ENCODE measurements around the gene PHF5A.

GRCh38 chr22:41507330-41508063, 39.0 kb upstream of the PHF5A start:
- TF ChIP-seq YY1 (IDR thresholded peaks at IDR 0.05; ENCODE audit: low read depth, low read length) (no peak), MYC (IDR thresholded peaks at IDR 0.05; ENCODE audit: insufficient read depth, insufficient read length, insufficient replicate concordance, low read length, severe bottlenecking) (no peak), SIX5 (IDR thresholded peaks at IDR 0.05; ENCODE audit: low read depth, low read length, severe bottlenecking) (no peak)
